ENCODE results near the gene STK32B.

Gene STK32B

GRCh38 chr4:5098176-5098575 is 46.9 kb downstream of the STK32B start:
- H3K27ac Mint-ChIP-seq, result no peak overlapping the region
- no peak overlapping the region for H3K4me3 Mint-ChIP-seq
- no peaks in the 10 kb centered on the region for H3K4me1 Mint-ChIP-seq (ENCODE audit: low read depth in 2 of 2)
- no peaks in the 10 kb centered on the region for H3K36me3 Mint-ChIP-seq (ENCODE audit: insufficient read depth)
- no peak for DNase-seq
- H3K9me3 Mint-ChIP-seq, result peaks cover 7 to 11% of the 10 kb centered on the region in 2 donors
- H3K27me3 Mint-ChIP-seq, result peaks cover 0 to 13% of the 10 kb centered on the region in 2 donors
- ATAC-seq (replicated peaks), result no peak

GRCh38 chr4:5100336-5100735 is 49.1 kb downstream of the STK32B start:
- ATAC-seq (replicated peaks), result no peak
- Mint-ChIP-seq H3K4me3 (no peak overlapping the region), H3K36me3 (ENCODE audit: insufficient read depth) (no peaks in the 10 kb centered on the region)

GRCh38 chr4:5100986-5101385 is 49.7 kb downstream of the STK32B start:
- H3K9me3 Mint-ChIP-seq, result peaks cover 7 to 11% of the 10 kb centered on the region in 2 donors
- H3K4me1 Mint-ChIP-seq (ENCODE audit: low read depth in 2 of 2), result no peaks in the 10 kb centered on the region
- no peak overlapping the region for H3K27ac Mint-ChIP-seq
- H3K36me3 Mint-ChIP-seq (ENCODE audit: insufficient read depth), result no peaks in the 10 kb centered on the region
- DNase-seq, result no peak
- no peak for ATAC-seq (replicated peaks)
- H3K27me3 Mint-ChIP-seq, result peaks cover 0 to 13% of the 10 kb centered on the region in 2 donors
- no peak overlapping the region for H3K4me3 Mint-ChIP-seq

More at GRCh38 chr4:5100336-5100735, 49.1 kb downstream of the STK32B start:
- Mint-ChIP-seq H3K4me1 (ENCODE audit: low read depth in 2 of 2) (no peaks in the 10 kb centered on the region), H3K9me3 (peaks cover 7 to 11% of the 10 kb centered on the region in 2 donors), H3K27ac (no peak overlapping the region), H3K27me3 (peaks cover 0 to 13% of the 10 kb centered on the region in 2 donors)
- no peak for DNase-seq

GRCh38 chr4:5101571-5101970 is 50.3 kb downstream of the STK32B start:
- H3K4me1 Mint-ChIP-seq (ENCODE audit: low read depth in 2 of 2), result no peaks in the 10 kb centered on the region

GRCh38 chr4:5110901-5111300 is 59.6 kb downstream of the STK32B start:
- H3K27ac Mint-ChIP-seq, result no peak overlapping the region
- no peak overlapping the region for H3K4me3 Mint-ChIP-seq

More at GRCh38 chr4:5101571-5101970, 50.3 kb downstream of the STK32B start:
- no peak overlapping the region for H3K27ac Mint-ChIP-seq
- DNase-seq, result no peak
- H3K4me3 Mint-ChIP-seq, result no peak overlapping the region
- peaks cover 1 to 15% of the 10 kb centered on the region in 2 donors for H3K27me3 Mint-ChIP-seq
- H3K9me3 Mint-ChIP-seq, result peaks cover 5 to 8% of the 10 kb centered on the region in 2 donors
- no peaks in the 10 kb centered on the region for H3K36me3 Mint-ChIP-seq (ENCODE audit: insufficient read depth)
- ATAC-seq (replicated peaks), result no peak

GRCh38 chr4:5112333-5113095 is 61.2 kb downstream of the STK32B start:
- H3K36me3 Mint-ChIP-seq (ENCODE audit: insufficient read depth), result no peaks in the 10 kb centered on the region
- H3K4me3 Mint-ChIP-seq, result no peak overlapping the region
- no peak for ATAC-seq (replicated peaks)
- H3K9me3 Mint-ChIP-seq, result peaks cover 0 to 3% of the 10 kb centered on the region in 2 donors
- no peak for DNase-seq
- H3K27ac Mint-ChIP-seq, result no peak overlapping the region
- peaks cover 23 to 32% of the 10 kb centered on the region in 2 donors for H3K27me3 Mint-ChIP-seq
- H3K4me1 Mint-ChIP-seq (ENCODE audit: low read depth in 2 of 2), result no peaks in the 10 kb centered on the region

More at GRCh38 chr4:5110901-5111300, 59.6 kb downstream of the STK32B start:
- H3K27me3 Mint-ChIP-seq, result peaks cover 31 to 39% of the 10 kb centered on the region in 2 donors
- peaks cover 0 to 3% of the 10 kb centered on the region in 2 donors for H3K9me3 Mint-ChIP-seq
- H3K4me1 Mint-ChIP-seq (ENCODE audit: low read depth in 2 of 2), result no peaks in the 10 kb centered on the region
- no peak for DNase-seq
- no peaks in the 10 kb centered on the region for H3K36me3 Mint-ChIP-seq (ENCODE audit: insufficient read depth)
- ATAC-seq (replicated peaks), result no peak

- DNase-seq (no peak), ATAC-seq (replicated peaks) (no peak)
- no peaks in the 10 kb centered on the region for H3K9me3 Mint-ChIP-seq
- peaks cover 0 to 8% of the 10 kb centered on the region in 2 donors for H3K27me3 Mint-ChIP-seq
- no peak overlapping the region for H3K4me3 Mint-ChIP-seq
- H3K27ac Mint-ChIP-seq, result no peak overlapping the region
- H3K36me3 Mint-ChIP-seq (ENCODE audit: insufficient read depth), result no peaks in the 10 kb centered on the region
- no peaks in the 10 kb centered on the region for H3K4me1 Mint-ChIP-seq (ENCODE audit: low read depth in 2 of 2)
These were observed 63.7 kb downstream of the STK32B start for GRCh38 chr4:5114950-5115349.

GRCh38 chr4:5118091-5118786 is 67.0 kb downstream of the STK32B start:
- Mint-ChIP-seq H3K27me3 (no peaks in the 10 kb centered on the region), H3K27ac (no peak overlapping the region), H3K4me1 (ENCODE audit: low read depth in 2 of 2) (no peaks in the 10 kb centered on the region), H3K4me3 (no peak overlapping the region), H3K36me3 (ENCODE audit: insufficient read depth) (no peaks in the 10 kb centered on the region), H3K9me3 (no peaks in the 10 kb centered on the region)
- no peak for DNase-seq
- ATAC-seq (replicated peaks), result no peak

- Mint-ChIP-seq H3K36me3 (ENCODE audit: insufficient read depth) (no peaks in the 10 kb centered on the region), H3K4me3 (no peak overlapping the region), H3K27ac (no peak overlapping the region), H3K27me3 (peaks cover 0 to 2% of the 10 kb centered on the region in 2 donors), H3K4me1 (ENCODE audit: low read depth in 2 of 2) (no peaks in the 10 kb centered on the region), H3K9me3 (no peaks in the 10 kb centered on the region)
- DNase-seq (no peak), ATAC-seq (replicated peaks) (no peak)
These were observed 67.9 kb downstream of the STK32B start for GRCh38 chr4:5118994-5119835.

- Mint-ChIP-seq H3K4me3 (no peak overlapping the region), H3K27me3 (peaks cover 0 to 8% of the 10 kb centered on the region in 2 donors), H3K9me3 (no peaks in the 10 kb centered on the region), H3K27ac (no peak overlapping the region), H3K36me3 (ENCODE audit: insufficient read depth) (no peaks in the 10 kb centered on the region), H3K4me1 (ENCODE audit: low read depth in 2 of 2) (no peaks in the 10 kb centered on the region)
- no peak for DNase-seq
- ATAC-seq (replicated peaks), result no peak
These were observed 68.8 kb downstream of the STK32B start for GRCh38 chr4:5120067-5120466.

- Mint-ChIP-seq H3K9me3 (no peaks in the 10 kb centered on the region), H3K4me1 (ENCODE audit: low read depth in 2 of 2) (no peaks in the 10 kb centered on the region), H3K36me3 (ENCODE audit: insufficient read depth) (no peaks in the 10 kb centered on the region), H3K4me3 (no peak overlapping the region), H3K27ac (no peak overlapping the region), H3K27me3 (peaks cover 2 to 8% of the 10 kb centered on the region in 2 donors)
- no peak for DNase-seq
- ATAC-seq (replicated peaks), result no peak
These were observed 69.2 kb downstream of the STK32B start for GRCh38 chr4:5120468-5120867.

- no peaks in the 10 kb centered on the region for H3K36me3 Mint-ChIP-seq (ENCODE audit: insufficient read depth)
- no peak overlapping the region for H3K27ac Mint-ChIP-seq
- no peaks in the 10 kb centered on the region for H3K4me1 Mint-ChIP-seq (ENCODE audit: low read depth in 2 of 2)
- ATAC-seq (replicated peaks), result no peak
- DNase-seq, result no peak
- H3K4me3 Mint-ChIP-seq, result no peak overlapping the region
- peaks cover 0 to 3% of the 10 kb centered on the region in 2 donors for H3K9me3 Mint-ChIP-seq
- H3K27me3 Mint-ChIP-seq, result peaks cover 11 to 18% of the 10 kb centered on the region in 2 donors
These were observed 70.8 kb downstream of the STK32B start for GRCh38 chr4:5122114-5122513.

- Mint-ChIP-seq H3K9me3 (peaks cover 0 to 3% of the 10 kb centered on the region in 2 donors), H3K4me3 (no peak overlapping the region), H3K27me3 (peaks cover 27 to 33% of the 10 kb centered on the region in 2 donors), H3K4me1 (ENCODE audit: low read depth in 2 of 2) (no peaks in the 10 kb centered on the region), H3K27ac (no peak overlapping the region), H3K36me3 (ENCODE audit: insufficient read depth) (no peaks in the 10 kb centered on the region)
- ATAC-seq (replicated peaks) (no peak), DNase-seq (no peak)
These were observed 73.6 kb downstream of the STK32B start for GRCh38 chr4:5124876-5125275.
